NT2/D1 (cell line): ENCODE data around the gene SNAPC5.
"Not testable (repeated sequence)": the region's sequence is repeated elsewhere in the genome, so short reads cannot be mapped to it uniquely, and the experiment has no call there.

ENCODE experiments used
- DNase-seq: peaks from one replicate; pipeline ENCODE4 v3.0.0-alpha.2; 2011; ENCODE audit warnings: low read depth, low spot score
- H3K27me3 ChIP-seq: 2 replicates; pipeline ENCODE4 v1.6.0; 2011; ENCODE audit warnings: mild to moderate bottlenecking; ENCODE audit not compliant: insufficient read length, insufficient read depth
- H3K36me3 ChIP-seq: 2 replicates; pipeline ENCODE4 v1.6.1; 2011; ENCODE audit warnings: mild to moderate bottlenecking, low read length, mixed read lengths; ENCODE audit not compliant: insufficient read depth, insufficient read length
- H3K4me1 ChIP-seq: 2 replicates; pipeline ENCODE4 v1.5.1; 2011; ENCODE audit not compliant: insufficient read depth, insufficient read length
- H3K4me3 ChIP-seq: 2 replicates; pipeline ENCODE4 v1.5.1; 2011; ENCODE audit warnings: low read depth; ENCODE audit not compliant: insufficient read length
- H3K9ac ChIP-seq: 2 replicates; pipeline ENCODE4 v1.6.0; 2011; ENCODE audit warnings: low read depth; ENCODE audit not compliant: insufficient read length
- H3K9me3 ChIP-seq: 2 replicates; pipeline ENCODE4 v1.5.1; 2011; ENCODE audit warnings: mild to moderate bottlenecking, low read length; ENCODE audit not compliant: insufficient read depth
- SUZ12 ChIP-seq: IDR thresholded peaks from 2 replicates; pipeline ENCODE4 v1.6.1; 2011; ENCODE audit not compliant: insufficient read length, insufficient read depth; ENCODE audit errors: extremely low read depth
- YY1 ChIP-seq: IDR thresholded peaks from 2 replicates; pipeline ENCODE4 v1.6.1; 2011; ENCODE audit not compliant: insufficient read length, insufficient read depth
- ZNF274 ChIP-seq: IDR thresholded peaks from 2 replicates; pipeline ENCODE4 v1.6.1; 2011; ENCODE audit warnings: mild to moderate bottlenecking, low read depth, low read length

The SNAPC5 gene

GRCh38 chr15:66502491-66502890, 4.9 kb upstream of the SNAPC5 start:
- peaks cover 70% of the 10 kb centered on the region for H3K36me3 ChIP-seq
- no peaks in the 10 kb centered on the region for H3K4me1 ChIP-seq
- H3K9ac ChIP-seq = peak overlapping the region; percentile 100

DNA sequence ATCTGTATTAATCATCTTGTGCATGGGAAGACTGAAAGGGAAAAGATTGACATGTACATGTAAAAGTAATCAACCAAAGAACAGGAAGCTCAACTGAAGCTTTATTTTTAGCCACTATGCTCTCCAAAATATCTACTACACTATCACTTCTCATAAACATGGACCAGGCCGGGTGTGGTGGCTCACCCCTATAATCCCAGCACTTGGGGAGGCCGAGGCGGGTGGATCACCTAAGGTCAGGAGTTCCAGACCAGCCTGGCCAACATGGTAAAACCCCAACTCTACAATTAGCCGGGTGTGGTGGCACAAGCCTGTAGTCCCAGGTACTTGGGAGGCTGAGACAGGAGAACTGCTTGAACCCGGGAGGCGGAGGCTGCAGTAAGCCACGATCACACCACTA, 2.8 kb upstream of the SNAPC5 start:
- H3K9ac ChIP-seq = peak overlapping the region; percentile 39
- H3K9me3 ChIP-seq, H3K4me1 ChIP-seq, DNase-seq, H3K4me3 ChIP-seq, H3K27me3 ChIP-seq: not testable (repeated sequence)
- peaks cover 88% of the 10 kb centered on the region for H3K36me3 ChIP-seq

More at GRCh38 chr15:66502491-66502890, 4.9 kb upstream of the SNAPC5 start:
- DNase-seq = no peak
- Histone ChIP-seq H3K27me3 (no peaks in the 10 kb centered on the region), H3K4me3 (peak overlapping the region; percentile 93), H3K9me3 (no peaks in the 10 kb centered on the region)
- no peak for TF ChIP-seq SUZ12
- TF ChIP-seq YY1 = no peak
- TF ChIP-seq ZNF274 = no peak

DNA sequence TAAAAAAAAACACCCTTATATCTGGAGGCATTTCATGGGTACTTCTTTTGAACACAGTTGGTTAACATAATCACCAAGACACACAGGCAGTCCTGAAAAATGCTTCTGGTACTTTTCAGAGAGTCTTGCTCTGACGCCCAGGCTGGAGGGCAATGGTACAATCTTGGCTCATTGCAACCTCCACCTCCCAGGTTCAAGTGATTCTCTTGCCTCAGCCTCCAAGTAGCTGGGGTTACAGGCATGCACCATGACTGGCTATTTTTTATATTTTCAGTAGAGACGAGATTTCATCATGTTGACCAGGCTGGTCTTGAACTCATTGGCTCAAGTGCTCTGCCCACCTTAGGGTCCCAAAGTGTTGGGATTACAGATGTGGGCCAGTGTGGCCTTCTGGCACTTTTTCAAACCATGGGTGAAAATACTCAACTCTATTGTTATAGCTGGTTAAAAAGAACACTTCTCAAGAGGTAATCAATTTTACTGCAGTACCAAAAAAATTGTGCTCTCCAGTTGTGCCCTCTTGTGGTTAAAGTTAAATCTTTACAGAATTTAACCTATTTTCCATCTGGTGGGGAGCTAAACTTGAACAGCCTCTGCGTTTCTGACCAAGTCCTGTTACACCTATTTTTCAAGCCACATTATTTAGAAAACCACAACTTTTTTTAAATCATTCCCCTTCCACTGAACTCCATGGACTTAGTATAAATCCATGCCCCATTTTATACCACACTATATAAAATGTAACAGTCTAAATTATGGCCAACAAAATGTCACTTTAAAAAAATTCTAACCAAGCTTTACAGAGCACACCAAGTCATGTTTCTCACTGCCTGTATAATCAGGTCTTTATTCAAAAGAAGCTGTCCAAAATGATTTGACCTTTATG, 1.2 kb upstream of the SNAPC5 start:
- Histone ChIP-seq H3K4me3 (no peak overlapping the region), H3K36me3 (peaks cover 95% of the 10 kb centered on the region), H3K9ac (no peak overlapping the region)

GRCh38 chr15:66496951-66497501, 536 bp downstream of the SNAPC5 start:
- Histone ChIP-seq H3K9ac (peak overlapping the region; percentile 86), H3K4me3 (peak overlapping the region; percentile 66), H3K4me1 (peaks cover 5% of the 10 kb centered on the region), H3K36me3 (peaks cover 93% of the 10 kb centered on the region), H3K9me3 (no peaks in the 10 kb centered on the region), H3K27me3 (no peaks in the 10 kb centered on the region)
- no peak for DNase-seq
- TF ChIP-seq SUZ12 = no peak
- TF ChIP-seq ZNF274 = no peak
- no peak for TF ChIP-seq YY1

More for the DNA sequence above, 1.2 kb upstream of the SNAPC5 start:
- Histone ChIP-seq H3K4me1 (peaks cover 5% of the 10 kb centered on the region), H3K27me3 (no peaks in the 10 kb centered on the region), H3K9me3 (no peaks in the 10 kb centered on the region)
- TF ChIP-seq YY1 (no peak), SUZ12 (no peak), ZNF274 (no peak)
- no peak for DNase-seq

- TF ChIP-seq ZNF274 = no peak
- H3K9me3 ChIP-seq = no peaks in the 10 kb centered on the region
- no peak overlapping the region for H3K9ac ChIP-seq
- H3K27me3 ChIP-seq = no peaks in the 10 kb centered on the region
- no peak for DNase-seq
- no peak overlapping the region for H3K4me3 ChIP-seq
- peaks cover 93% of the 10 kb centered on the region for H3K36me3 ChIP-seq
- H3K4me1 ChIP-seq = peaks cover 5% of the 10 kb centered on the region
These were observed 3.3 kb downstream of the SNAPC5 start for GRCh38 chr15:66494262-66494661.

DNA sequence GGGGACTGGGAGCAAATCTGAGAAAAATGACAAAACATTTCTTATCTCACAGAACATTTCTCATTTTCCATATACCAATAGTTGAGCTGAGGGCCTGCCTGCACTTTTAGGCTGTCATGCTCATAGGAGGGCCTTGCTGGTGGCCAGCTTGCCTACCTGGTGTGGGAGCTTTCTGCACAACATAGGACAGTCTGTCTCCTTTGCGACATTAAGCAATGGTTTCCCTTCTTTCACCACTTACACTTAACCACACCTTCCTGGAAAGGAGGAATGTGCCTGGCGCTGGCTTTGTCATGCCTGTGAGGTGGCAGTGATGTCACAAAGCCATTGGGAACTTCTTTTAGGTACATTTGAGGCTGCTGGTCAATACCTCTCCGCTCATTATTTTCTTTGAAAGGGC, 5.7 kb downstream of the SNAPC5 start:
- Histone ChIP-seq H3K36me3 (peaks cover 94% of the 10 kb centered on the region), H3K27me3 (no peaks in the 10 kb centered on the region)
- TF ChIP-seq YY1 = no peak
- no peak for TF ChIP-seq SUZ12
- no peak for TF ChIP-seq ZNF274

DNA sequence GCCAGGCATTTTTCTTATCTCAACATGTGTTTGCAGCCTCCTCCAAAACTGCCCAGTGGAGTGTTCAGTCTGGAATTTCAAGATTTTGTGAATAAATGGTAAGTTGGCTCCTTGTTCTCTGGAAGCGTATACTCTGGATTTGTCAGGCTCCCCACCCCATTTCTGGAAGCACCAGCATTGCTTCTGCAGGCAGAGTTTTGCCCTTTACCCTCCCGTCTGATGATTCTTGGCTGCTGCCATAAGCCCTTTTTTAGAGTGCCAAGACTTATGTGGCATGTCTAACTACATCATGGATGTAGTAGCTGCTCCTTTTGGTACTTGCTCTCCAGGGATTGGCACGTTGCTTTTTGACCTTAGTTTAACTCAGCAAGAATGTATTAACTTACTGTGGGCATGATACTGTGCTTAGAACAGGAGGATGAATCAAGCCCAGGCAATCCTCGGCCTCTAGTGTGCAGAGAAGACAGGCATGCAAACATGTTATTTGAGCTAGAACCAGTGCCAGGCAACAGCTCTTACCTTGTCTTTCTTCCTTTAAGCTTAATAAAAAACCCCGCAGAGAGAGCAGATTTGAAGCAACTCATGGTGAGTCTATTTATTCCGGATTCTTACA, 8.3 kb downstream of the SNAPC5 start:
- no peak for DNase-seq
- H3K4me1 ChIP-seq = peaks cover 3% of the 10 kb centered on the region
- H3K36me3 ChIP-seq = peaks cover 97% of the 10 kb centered on the region
- H3K9me3 ChIP-seq = no peaks in the 10 kb centered on the region
- no peak overlapping the region for H3K4me3 ChIP-seq
- no peaks in the 10 kb centered on the region for H3K27me3 ChIP-seq
- no peak overlapping the region for H3K9ac ChIP-seq
- TF ChIP-seq SUZ12 (no peak), YY1 (no peak), ZNF274 (no peak)

More for the DNA sequence above, 5.7 kb downstream of the SNAPC5 start:
- no peak overlapping the region for H3K4me3 ChIP-seq
- DNase-seq = no peak
- H3K4me1 ChIP-seq = peaks cover 1% of the 10 kb centered on the region
- no peaks in the 10 kb centered on the region for H3K9me3 ChIP-seq
- H3K9ac ChIP-seq = no peak overlapping the region
